Measurements from ENCODE around the gene SKOR2.

The SKOR2 gene

DNA sequence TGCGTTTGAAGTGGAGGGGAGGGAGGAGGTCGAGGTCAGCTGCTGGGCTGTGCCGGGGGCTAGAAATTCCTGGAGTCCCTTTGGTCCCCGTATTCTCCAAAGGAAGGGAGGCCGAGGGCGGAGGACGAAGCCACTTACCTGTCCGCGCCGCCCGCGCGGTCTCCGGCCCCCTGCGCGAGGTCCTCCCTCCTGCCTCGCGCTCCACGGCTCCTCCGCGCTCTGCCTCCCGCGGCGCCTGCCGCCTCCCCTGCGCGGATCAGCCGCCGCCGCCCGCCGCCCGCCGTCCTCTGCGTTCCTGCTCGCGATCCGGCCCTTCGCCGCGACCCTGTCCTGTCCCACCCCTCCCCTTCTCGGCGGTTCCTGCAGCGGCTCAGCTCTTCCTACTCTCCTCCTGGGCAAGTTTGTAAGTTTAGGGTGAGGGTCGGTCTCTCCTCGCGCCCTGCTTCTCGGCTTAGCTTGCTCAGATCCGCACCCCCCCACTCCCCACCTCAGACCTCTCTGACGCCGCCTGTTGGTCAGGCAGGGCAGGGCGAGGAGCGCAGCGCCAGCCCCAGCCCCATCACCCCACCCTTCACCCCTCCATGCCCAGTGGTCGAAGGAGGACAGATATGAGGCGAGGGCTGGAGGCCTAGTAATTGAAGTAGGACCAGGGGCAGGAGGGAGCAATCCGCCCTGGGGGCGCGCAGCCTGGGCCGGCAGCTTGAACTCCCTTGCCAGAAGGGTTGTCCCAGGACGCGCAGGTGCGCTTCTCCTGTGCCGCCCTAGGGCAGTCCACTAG lies 9.7 kb upstream of the SKOR2 start:
- in situ Hi-C loops (cut with HindIII; ENCODE audit: low sequenced_read_pairs) = no loop called here

DNA sequence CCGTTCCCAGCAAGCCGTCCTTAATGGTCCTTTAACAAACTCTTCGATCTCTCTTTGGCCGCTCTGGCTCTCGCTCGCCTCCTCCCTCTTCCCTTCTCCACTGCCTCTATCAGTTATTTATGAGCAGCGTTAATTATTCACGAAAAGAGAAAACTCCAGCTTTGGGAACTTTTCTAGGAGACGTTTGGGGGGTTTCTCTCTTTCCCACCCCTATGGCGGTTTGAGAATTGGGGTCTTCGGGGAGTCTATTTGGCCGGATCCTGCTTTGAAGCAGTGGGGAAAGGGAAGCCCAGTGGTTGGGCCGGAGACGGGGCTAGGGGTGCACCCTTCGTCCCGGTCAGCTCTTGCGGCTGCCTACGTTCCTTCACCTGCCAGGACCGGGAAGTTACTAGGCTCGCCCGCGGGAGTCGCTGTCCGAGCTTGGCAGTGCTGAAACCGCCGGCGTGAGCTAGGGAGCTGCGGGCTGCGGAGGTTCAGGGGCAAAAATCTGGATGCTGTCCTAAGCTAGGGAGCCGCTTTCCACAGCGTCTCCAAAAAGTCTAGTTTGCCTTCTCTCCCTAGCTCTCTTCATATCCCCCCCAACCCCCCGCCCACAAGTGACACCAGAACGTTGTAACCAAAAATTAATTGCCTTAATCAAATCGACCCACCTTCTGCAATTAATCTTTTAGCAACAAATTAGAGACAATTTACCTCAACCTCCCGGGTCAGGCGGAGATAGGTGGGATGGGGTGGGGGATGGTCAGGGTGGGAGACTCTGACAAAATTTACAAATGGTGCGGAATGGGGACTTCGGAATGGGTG lies 8.9 kb upstream of the SKOR2 start:
- H3K4me3 ChIP-seq (ENCODE audit: low read depth, low read length) = no peak overlapping the region
- in situ Hi-C loops (cut with HindIII; ENCODE audit: low sequenced_read_pairs) = no loop called here
- DNase-seq (ENCODE audit: low read depth, low spot score) = peak; percentile 55
- TF ChIP-seq, protein P1, sequence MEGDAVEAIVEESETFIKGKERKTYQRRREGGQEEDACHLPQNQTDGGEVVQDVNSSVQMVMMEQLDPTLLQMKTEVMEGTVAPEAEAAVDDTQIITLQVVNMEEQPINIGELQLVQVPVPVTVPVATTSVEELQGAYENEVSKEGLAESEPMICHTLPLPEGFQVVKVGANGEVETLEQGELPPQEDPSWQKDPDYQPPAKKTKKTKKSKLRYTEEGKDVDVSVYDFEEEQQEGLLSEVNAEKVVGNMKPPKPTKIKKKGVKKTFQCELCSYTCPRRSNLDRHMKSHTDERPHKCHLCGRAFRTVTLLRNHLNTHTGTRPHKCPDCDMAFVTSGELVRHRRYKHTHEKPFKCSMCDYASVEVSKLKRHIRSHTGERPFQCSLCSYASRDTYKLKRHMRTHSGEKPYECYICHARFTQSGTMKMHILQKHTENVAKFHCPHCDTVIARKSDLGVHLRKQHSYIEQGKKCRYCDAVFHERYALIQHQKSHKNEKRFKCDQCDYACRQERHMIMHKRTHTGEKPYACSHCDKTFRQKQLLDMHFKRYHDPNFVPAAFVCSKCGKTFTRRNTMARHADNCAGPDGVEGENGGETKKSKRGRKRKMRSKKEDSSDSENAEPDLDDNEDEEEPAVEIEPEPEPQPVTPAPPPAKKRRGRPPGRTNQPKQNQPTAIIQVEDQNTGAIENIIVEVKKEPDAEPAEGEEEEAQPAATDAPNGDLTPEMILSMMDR (IDR thresholded peaks at IDR 0.05; ENCODE audit: low read depth, low read length) = no peak

More for the DNA sequence above, 9.7 kb upstream of the SKOR2 start:
- TF ChIP-seq, protein P1 (IDR thresholded peaks at IDR 0.05; ENCODE audit: low read depth, low read length) = peak; percentile 7
- no peak for DNase-seq (ENCODE audit: low read depth, low spot score)
- H3K4me3 ChIP-seq (ENCODE audit: low read depth, low read length) = no peak overlapping the region

DNA sequence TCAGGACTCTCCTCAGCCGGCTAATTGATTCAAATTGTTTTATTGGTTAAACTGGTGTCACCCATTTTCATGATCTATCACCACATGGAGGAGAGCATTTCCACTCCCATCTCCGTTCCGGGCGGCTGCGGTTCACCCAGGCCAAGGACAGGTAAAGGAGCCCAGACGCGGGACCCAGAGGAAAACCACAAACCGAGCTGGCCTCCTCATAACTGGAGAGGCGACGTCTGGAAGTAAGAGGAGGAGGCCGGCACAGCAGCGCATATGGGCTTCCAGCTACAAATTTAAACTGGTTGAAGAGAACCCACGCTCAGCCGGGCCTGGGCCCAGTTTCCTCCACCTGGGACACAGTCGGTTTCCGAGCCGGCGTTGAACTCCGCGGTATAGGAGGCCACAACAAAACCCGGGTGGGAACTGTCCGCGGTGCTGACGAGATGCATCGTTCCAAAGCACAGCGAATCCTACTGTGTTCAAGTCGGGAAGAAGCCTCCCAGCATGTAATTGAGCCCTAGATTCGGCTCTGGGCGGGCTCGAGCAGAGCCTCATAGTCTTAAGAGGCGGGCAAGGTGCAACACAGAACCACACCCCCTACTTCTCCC lies 3.0 kb upstream of the SKOR2 start:
- no peak overlapping the region for H3K4me3 ChIP-seq (ENCODE audit: low read depth, low read length)
- TF ChIP-seq, protein P1 (IDR thresholded peaks at IDR 0.05; ENCODE audit: low read depth, low read length) = no peak
- in situ Hi-C loops (cut with HindIII; ENCODE audit: low sequenced_read_pairs) = no loop called here
- peak; percentile 45 for DNase-seq (ENCODE audit: low read depth, low spot score)

DNA sequence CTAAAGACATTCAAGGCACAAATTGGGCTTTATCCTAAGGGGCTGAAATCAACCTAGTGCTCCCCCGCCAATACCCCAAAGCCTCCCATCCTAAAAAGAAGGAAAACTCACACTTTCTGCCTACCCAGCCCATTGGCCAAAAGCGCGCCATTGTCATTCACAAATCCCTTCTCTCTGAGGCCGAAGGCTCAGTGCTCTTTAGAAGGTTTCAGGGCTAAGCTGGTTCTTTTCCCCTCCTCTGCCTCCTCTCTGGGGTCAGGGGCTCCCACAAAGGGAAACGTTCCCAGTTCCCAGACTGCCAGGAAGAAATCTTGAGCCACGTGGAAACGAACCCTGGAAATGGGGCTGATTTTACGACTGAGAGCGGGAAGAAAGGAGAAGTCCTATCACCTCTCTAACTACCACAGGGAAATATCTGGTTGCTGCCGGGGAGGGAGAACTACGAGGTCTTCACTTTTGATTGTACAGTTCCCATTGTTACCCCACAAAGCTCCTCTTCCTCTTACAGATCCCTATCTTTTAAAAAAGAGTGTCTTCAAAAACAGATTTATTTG lies 1.7 kb upstream of the SKOR2 start:
- H3K4me3 ChIP-seq (ENCODE audit: low read depth, low read length) = no peak overlapping the region
- in situ Hi-C loops (cut with HindIII; ENCODE audit: low sequenced_read_pairs) = no loop called here
- no peak for DNase-seq (ENCODE audit: low read depth, low spot score)
- TF ChIP-seq, protein P1 (IDR thresholded peaks at IDR 0.05; ENCODE audit: low read depth, low read length) = no peak

DNA sequence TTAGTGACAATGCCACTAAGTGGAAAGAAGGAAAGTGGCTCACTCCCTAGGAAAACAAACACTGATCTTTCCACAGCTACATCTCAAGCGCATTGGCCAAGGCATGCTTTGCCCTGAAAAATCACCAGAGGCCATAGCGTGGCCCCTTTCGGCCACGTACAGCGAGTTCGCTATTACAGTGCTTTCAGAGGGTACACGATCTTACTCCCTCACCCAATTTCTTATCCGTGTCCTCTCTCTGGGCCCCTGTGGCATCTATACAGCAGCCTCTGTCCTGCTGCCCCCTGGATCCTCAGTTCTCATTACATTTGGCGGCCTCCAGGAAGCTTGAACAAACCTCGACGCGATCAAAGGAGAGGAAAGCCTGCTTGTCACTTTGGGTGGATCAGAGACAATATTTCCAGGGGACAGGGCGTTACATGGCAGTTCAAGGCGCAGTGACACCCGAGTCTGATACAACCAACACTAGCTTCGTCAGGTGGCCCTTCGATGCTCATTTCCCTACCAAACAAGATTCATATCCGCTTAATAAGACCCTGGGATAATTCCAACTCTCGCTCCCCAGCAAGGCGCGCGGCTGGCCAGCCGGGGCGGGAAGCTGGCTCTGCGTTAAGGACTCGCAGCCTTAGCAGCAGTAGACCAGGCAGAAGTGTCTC lies 941 bp downstream of the SKOR2 start:
- DNase-seq (ENCODE audit: low read depth, low spot score) = no peak
- in situ Hi-C loops (cut with HindIII; ENCODE audit: low sequenced_read_pairs) = no loop called here
- no peak overlapping the region for H3K4me3 ChIP-seq (ENCODE audit: low read depth, low read length)
- TF ChIP-seq, protein P1 (IDR thresholded peaks at IDR 0.05; ENCODE audit: low read depth, low read length) = no peak
